Anterior cingulate cortex (tissue), 58 donors: ENCODE data around the gene C3orf52.
A peak's percentile ranks its signal among the peaks of the same experiment; 100 is the strongest.

ENCODE experiments used
- DNase-seq, 58 donors: peaks; one replicate each; lab custom pipeline; 2025; lab: John Stamatoyannopoulos, UW

C3orf52 gene

DNA sequence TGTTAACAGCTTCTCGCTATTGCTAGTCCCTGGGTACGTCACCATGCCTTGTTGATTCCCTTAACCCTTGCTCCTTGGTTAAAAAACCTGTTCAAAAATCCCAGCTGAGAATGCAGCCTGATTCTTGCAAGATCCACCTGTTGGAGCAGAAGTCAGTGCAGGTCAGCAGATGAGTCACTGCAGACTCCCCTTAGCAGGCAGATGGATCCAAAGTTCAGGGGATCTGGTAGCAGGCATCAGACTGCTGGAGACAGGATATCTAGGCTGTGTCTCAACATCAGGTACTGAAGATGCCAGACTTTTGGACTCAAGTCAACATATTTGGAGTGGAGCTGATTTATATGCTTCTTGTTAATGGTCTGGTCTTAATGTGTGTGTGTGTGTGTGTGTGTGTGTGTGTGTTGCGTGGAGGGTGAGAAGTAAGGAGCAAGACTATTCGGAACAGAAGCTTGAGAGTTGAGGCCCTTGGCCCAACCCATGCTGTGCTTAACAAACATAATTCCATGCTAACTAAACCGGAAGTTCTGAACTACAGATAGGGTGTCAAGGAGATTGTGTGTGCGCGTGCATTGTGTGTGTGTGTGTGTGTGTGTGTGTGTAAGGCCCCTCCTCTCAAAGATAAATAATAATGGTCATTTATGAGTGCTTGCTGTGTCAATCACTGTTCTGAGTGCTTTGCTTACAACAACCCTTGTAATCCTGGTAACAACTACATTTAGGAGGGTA, 1.0 kb upstream of the C3orf52 start:
- no peak for DNase-seq

DNA sequence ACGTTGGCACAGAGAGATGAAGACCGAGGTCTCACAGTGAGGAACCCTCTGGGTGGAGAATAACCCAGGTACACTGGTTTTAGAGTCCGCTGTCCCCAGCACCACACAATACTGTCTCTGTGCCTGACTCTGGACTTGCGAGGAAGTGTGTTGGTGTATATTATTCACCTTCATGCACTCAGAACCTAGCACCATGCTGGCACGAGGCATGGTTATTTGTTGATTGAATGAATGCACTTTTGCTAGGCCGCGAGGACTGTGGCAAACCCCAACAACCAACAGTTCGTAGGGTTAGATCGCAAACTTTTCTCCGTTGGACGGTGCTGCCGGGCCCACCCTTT, 484 bp upstream of the C3orf52 start:
- DNase-seq, result no peak

DNA sequence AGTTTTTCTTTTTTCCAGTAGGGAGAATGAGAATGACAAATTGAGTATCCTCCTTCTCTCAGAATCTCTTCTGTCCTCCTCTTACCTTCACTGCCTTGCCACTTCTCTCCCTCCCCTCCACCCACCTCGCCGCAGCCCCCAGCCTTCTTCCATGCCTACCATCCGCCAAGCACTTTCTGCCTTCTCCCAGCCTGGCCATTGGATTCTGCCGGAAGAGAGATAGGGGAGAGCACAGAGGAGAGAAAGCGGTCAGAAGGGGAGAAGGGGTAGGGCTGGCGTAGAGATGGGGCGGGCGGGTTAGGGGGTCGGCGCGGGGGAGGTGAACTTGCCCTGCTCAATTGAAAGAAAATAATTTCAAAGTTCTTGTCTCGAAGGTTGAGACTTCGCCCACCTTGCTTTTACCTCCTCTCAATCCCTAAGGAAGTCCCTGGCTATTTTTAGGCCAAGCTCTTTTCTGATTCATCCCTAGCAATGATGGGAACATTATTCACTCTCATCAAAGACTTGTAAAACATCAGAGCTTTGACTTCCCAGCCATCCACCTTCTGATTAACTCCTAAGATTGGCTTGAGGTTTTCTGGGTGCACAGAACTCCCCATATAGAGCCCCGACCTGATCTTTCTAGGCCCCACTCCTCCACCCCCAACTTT, 811 bp downstream of the C3orf52 start:
- DNase-seq, result peak in 1 of 58 donors; percentile 1

DNA sequence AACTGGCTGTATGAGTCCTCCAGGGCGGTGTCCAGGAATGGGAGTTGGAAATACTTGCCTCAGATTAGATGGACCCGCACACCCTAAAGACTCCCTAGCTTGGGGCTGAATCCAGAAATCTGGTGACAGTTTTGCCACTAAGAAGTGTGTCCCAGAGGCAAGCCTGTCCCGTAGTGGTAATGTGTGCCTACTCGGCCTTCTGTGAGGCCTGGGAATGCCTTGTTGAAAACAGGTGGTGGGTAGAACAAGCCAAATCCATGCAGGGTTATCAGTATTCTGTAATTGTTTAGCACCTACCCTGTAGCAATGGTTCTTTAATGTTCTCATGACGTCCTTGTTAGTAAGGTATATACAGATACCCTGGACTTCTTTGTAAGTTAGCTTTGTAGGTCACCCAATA, 1.6 kb downstream of the C3orf52 start:
- no peak for DNase-seq

DNA sequence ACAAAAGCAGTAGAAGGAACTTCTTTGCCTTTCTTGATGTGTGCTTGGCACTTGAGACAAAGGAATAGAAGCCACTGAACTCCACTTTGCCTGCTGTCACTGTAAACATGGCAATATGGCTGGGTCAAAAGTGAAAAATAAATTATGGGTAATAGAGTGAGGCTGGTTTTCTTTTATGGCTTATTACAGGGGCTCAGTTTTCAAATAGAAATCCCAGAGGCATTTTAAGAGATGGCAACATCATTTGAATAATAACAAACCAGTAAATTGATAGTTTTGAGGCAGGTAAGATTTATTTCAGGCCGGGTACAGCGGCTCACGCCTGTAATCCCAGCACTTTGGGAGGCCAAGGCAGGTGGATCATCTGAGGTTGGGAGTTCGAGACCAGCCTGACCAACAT, 2.8 kb downstream of the C3orf52 start:
- DNase-seq, result no peak

DNA sequence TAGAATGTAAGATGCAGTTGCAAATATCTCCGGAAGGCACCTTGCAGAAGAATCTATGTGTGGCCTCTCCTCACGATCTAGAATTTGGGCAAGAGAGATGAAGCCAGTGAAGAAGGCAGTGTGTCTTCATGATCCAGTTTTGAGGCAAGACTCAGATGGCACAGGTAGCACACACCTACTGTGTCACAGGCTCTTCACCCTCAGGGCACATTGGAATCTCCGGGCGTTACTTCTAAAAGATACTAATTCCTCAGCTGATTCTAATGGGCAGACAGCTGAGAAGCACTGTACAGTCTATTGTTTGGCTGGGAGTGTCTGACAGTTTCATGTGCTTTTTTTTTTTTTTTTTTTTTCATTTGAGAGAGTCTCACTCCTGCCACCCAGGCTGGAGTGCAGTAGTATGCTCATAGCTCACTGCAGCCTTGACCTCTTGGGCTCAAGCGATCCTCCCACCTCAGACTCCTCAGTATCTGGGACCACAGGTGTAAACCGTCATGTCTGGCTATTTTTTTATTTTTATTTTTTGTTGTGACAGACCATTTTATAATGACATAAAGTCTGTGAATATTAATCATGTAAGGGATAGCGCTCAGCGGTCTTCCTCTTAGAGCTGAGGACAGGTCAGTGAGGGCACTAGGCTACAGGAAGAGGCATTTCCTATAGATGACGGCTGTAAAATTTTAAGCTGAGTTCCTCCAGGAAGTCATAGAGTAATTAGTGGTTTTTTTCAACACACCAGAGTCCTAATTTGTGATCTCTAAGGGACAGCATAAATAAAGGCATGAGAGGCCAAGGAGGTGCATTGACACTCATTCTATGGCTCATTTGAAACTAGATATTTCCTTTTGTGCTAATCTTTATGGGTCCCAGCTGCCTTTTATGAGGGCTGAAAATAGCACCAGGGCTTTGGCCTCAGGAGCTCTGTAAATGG, 4.0 kb downstream of the C3orf52 start:
- DNase-seq, result no peak

DNA sequence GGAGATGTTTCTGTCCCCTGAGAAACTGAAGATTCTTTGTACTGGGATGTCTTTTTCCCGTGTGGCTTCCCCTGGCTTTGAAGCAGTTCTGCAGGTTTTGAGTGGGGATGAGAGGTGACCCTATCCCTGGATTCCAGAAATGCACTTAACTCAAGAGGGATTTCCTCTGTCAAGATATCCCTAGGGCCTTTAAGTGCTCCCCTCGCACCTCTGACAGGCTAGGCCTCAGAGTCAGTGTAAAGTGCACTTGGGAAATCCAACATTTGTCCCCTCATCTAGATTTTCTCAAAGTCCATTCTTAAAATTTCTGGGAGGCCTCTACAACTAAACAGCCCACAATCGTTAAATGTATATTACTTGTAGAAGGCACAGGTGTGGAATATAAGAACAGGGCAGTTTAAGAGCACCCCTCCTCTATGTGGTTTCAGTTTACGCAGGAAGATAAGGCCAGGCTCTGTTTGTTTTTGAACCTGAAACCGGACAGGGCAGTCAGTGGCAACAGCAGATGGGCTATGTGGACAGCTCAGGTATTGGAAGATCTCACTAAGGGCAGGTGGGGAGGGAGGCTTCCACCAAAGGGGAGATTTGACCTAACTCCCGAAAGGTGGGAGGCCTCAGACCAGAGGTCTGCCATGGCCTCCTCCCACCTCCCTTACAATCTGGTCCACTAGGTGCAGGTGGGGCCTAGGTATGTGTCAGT, 4.8 kb downstream of the C3orf52 start:
- no peak for DNase-seq

DNA sequence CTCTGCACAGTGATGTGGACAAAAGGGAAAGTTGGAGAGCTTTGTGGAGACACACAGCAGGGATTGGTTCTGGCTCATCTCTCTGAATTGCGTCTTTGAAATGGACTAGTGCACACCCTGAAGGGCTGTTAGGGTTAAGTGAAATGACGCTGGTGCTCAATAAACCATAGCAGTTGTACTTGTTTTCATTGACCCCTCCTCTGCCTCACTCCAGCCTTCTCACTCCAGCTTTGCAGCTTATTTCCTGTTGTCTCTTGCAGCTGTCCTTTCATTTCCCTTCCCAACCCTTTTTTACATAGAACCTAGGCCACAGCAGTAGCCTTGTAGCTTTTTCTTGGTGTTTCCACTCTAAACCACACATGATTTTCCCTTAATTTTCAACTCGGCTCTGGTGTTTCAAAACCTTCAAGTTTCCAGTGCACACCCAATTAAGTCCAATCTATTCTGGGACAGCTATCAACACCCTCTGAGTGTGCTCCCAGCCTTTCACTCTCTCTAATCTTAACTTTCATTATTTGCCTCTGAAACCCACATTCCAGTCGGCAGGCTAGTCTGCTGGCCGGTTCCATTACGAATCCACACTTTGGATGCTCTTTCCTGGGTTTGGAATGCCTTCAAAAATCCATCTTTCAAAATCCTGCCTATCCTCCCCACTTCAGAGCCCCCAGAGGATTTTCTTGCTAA, 6.4 kb downstream of the C3orf52 start:
- DNase-seq, result no peak

DNA sequence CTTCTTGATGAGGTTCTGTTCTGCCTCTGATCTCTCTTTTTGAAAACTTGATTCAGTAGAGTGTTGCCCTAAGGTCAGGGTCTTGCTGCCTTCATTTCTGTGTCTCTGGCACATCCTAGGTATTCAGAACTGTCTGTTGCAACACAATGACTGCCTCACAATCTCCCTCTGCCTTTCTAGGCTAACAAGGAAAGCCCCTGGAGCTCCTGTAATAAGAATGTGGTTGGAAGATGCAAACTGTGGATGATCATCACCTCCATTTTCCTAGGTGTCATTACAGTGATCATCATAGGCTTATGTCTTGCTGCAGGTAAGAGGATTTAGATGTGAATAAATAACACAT, 7.0 kb downstream of the C3orf52 start:
- DNase-seq, result no peak

DNA sequence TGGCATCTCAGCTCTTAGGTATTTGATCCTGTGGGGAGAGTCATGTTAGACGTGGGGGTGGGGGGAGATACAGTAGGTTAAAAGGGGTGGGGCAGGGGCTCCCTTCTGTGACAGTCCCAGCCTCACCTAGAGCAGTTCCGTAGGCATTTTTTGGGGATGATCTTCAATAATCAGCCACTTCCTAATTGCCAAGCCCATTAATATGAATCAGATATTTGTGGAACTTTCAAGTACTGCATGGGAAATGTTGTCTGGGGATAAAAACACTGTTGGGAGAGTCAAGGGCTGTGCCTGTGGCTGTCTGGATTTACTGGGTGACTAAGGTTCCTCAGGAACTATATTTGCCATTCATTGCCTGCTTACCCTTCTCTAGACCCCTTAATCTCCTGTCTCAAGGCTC, 9.5 kb downstream of the C3orf52 start:
- no peak for DNase-seq

DNA sequence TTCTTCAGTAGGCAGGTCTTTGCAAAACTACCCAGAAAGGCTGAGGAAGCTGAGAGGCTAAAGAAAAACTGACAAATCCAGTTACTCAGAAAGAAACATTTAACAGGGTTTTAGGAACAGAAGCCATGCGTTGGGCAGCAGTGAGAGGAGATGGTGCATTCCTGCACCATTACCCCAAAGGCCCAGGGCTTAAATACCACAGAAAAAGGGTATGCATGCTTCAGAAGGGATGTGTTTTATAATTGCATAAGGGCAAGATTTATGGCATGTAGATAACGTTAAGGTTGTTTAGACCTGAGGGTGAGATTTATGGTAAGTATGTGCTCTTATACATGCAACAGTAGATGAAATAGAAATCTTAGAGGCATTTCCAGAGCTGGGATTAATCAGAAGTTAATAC, 10.0 kb downstream of the C3orf52 start:
- DNase-seq, result no peak

DNA sequence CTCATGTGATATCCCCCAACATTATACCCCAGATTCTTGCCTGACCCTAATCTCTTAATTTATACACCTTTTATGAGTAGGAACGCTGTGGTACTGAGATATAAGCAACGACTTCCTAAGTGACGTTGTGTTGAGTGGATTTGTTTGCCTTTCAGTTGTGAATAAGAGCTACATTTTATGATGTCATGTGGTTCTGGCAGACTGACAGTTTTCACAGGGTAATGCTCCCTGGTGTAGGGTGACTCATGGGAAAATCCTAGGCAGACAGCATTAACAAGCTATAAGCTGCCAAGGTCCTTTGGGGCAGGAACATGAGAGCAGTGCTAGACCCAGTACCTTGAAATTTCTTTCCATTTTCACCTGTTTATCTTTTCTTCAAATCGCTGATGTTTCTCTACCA, 11.2 kb downstream of the C3orf52 start:
- no peak for DNase-seq

DNA sequence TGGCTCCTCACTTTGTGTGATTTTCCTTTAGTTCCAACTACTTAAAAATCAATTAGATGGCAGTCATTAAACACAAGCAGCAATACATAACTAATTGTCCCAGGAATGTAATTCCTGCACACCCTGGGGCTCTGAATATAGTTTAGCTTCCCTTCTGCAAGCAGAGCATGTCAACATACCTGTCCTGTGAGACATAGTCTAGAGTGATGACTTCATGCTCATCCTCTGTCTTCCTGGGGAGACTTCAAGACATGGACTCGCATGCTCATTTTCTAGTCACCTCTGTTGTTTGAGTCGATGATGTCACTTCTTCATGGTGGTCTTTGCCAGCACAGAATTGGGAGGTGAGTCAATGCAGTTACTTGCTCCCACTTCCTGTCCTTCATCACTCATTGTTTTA, 15.7 kb downstream of the C3orf52 start:
- no peak for DNase-seq

DNA sequence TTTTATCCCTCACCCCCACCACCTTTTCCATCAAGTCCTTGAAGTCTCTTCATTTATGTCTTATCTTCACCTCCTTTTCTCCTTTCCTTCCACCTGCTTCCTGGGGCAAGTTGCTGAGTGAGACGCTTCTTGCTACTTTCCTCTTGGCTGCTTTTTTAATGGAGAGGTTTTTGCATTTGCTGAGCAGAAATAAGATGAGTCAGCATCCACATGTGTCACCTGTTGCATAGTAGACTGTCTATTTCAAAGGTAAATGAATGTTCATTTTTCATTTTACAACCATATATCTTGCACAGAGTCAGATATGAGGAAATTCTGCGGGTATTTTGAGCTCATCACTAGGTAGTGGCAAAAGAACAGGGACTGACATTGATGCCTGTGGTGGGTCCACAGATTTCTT, 18.6 kb downstream of the C3orf52 start:
- no peak for DNase-seq

DNA sequence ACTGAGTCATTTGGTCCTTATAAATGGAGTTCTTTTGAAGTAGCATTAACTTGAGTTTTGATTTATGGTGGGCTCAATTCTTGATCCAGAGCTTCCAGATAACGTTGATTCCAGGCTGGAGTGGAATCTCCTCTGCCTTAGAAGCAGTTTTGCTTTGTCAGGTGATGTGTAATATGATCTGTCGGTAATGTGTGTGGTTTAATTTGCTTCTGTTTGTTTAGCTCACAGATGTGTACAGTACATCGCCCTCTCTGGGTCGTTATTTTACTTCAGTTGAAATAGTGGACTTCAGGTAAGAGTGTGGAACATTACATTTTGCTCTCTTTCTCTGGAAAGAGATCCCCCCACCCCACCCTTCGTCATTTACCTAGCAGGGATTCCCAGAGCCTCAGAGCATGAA, 23.1 kb downstream of the C3orf52 start:
- no peak for DNase-seq

DNA sequence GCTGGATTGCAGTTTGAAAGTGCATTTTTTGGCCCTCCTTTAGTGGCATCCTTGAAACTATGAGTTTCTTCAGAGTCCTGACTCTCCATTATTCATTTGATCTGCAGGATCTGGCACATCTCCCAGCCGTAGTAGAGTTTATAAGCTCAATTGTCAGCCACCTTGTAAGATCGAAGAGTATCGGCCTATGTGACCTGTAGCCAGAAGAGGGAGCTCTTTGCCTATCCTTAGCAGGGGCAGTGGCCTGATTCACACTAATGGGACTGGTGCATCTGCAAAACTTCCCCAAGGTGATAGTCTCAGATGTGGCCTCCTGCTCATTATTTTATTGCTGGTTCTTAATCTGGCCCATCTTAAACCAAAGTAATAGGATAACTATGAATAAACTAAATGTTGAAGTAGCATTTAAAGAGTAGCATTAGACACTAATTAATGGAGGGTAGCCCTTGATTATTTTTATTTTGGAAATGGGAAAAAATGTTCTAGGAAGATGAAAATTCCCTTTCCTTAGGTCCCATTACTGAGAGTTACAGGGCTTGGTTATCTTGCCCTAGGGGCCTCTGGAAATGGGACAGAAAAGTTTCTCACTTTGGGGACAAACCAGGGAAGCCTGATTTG, 25.7 kb downstream of the C3orf52 start:
- peak in 23 of 58 donors; percentile 2 to 28 (median 8) for DNase-seq

DNA sequence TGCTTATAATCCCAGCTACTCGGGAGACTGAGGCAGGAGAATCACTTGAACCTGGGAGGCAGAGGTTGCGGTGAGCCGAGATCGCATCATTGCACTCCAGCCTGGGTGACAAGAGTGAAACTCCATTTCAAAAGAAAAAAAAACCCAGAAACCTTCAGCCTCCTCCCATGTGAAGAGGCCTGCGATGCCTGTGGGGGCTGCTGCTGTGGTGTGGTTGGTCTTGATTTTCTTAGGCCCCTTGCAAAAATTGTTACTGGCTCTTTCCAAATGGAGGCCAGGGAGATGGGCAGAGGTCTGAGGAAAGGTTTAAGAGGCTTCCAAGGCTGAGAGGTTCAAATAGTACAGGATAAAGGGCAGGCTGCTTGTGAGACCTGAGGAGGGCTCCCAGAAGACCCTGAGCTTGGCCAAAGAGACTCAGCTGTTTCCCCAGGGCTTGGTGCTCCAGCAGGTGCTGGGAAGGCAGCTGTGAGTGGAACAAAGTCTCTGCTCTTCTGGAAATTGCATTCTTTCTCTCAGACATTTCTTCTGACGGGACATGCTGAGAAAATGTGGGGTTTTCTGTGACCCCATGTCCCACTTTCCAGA, 28.5 kb downstream of the C3orf52 start:
- DNase-seq, result no peak

DNA sequence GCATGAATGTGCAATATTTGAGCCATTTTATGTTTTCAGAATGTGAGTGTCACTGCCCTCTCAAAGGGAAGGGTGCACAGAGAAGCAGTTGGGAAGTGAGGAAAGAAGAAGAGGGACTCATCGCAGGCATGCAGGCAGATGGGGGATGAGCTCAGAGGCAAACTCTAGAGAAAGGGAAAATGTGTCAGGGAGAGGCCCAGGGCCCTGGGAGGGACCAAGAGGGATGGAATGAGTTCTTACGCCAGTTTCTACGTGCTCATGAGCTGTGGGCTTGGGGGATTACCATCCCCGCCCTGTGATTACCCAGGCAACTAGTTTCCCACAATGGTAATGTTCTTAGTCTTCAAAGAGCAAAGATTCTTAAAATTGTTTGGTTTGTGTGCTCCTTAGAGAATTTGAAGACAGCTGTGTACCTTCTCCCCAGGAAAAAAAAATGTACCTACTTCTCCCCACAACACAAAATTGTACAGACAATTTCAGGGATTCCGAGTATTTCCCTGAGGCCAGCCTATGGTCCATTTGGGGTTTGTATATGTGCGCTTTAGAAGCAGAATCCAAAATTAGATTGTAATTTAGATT, 29.1 kb downstream of the C3orf52 start:
- no peak for DNase-seq

DNA sequence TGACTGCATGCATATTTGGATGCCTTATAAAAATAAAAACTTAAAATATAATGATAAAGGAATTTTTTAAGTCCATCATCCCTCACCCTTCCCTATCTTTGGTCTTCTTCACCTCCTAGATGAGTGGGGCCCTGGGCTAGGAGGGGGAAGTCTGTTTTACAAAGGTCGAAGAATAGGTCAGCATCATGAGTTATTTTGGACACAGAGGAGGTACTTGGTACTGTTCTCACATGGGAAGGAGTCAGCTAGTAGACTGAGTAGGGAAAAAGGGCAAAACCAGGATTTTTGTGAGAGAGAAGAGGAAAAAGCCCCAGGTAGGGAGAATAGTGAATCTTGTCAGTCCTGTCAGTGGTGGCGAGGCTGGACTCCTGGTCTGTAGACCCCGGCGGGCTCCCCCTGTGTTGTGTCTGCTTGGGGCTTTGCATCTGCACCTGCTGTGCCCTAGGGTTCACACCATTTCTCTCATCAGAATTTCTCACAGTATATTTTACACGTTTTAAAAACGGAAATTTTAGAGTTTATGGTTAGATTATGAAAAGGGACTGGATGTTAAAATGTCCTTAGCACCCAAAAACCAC, 29.7 kb downstream of the C3orf52 start:
- no peak for DNase-seq
